PC-9 (cell line): ENCODE data around the gene EMP2. TPM values are rescaled to one million over a fixed set of nuclear protein-coding genes. Genes with fewer than 3 reads are reported as not detected.

ENCODE experiments used
- BruUV-seq: library from RNA; stranded (reverse); fragments of 400-500 nt; replicated peaks from 2 replicates; lab custom pipeline; 2021; lab: Mats Ljungman, UMichigan
- CTCF ChIA-PET: fragments of 300-600 bp; sonication (Branson Sonifier 250); formaldehyde crosslinking; loops from one replicate; lab custom pipeline; 2022; ENCODE audit warnings: antibody characterized with exemption; lab: Charles Lee
- POLR2A ChIA-PET: fragments of 300-600 bp; sonication (Branson Sonifier 250); formaldehyde crosslinking; loops from one replicate; lab custom pipeline; 2022; ENCODE audit warnings: antibody characterized with exemption; ENCODE audit not compliant: unreplicated experiment; lab: Charles Lee
- DNase-seq, 2 experiments: peaks; one replicate each; pipeline versions ENCODE4 v3.0.0 to v3.0.0-alpha.2; 2015 to 2022; ENCODE audit warnings: mixed read lengths in 1 of 2
- H2AFZ ChIP-seq: fragments of 200-600 bp; sonication (generic); 2 replicates; pipeline ENCODE4 v1.8.1; 2017; ENCODE audit warnings: antibody characterized with exemption
- H3F3A ChIP-seq: fragments of 200-600 bp; sonication (generic); 2 replicates; pipeline ENCODE4 v1.8.1; 2017; ENCODE audit warnings: antibody characterized with exemption, mild to moderate bottlenecking, low read depth; ENCODE audit not compliant: insufficient read depth
- H3K27ac ChIP-seq: fragments of 200-600 bp; sonication (generic); 2 replicates; pipeline ENCODE4 v1.6.1; 2016; ENCODE audit warnings: mixed run types
- H3K27me3 ChIP-seq: fragments of 200-600 bp; sonication (generic); 2 replicates; pipeline ENCODE4 v1.6.1; 2016; ENCODE audit warnings: low read depth, mixed run types; ENCODE audit not compliant: insufficient read depth
- H3K36me3 ChIP-seq: fragments of 200-600 bp; sonication (generic); 2 replicates; pipeline ENCODE4 v1.6.1; 2016; ENCODE audit warnings: low read depth, mixed run types
- H3K4me1 ChIP-seq: fragments of 200-600 bp; sonication (generic); replicated peaks from 2 replicates; pipeline ENCODE4 v1.6.1; 2016; ENCODE audit warnings: mixed run types; ENCODE audit not compliant: insufficient read depth
- H3K4me2 ChIP-seq: fragments of 200-600 bp; sonication (generic); 2 replicates; pipeline ENCODE4 v1.6.1; 2017; ENCODE audit warnings: mixed run types
- H3K4me3 ChIP-seq: fragments of 200-600 bp; sonication (generic); 2 replicates; pipeline ENCODE4 v1.6.1; 2016; ENCODE audit warnings: mixed run types
- H3K79me2 ChIP-seq: fragments of 200-600 bp; sonication (generic); 2 replicates; pipeline ENCODE4 v1.6.1; 2017; ENCODE audit warnings: low read depth, mixed run types
- H3K9me2 ChIP-seq: fragments of 200-600 bp; sonication (generic); 2 replicates; pipeline ENCODE4 v1.8.1; 2017; ENCODE audit warnings: mild to moderate bottlenecking; ENCODE audit not compliant: insufficient read depth
- H3K9me3 ChIP-seq: fragments of 200-600 bp; sonication (generic); 2 replicates; pipeline ENCODE4 v1.8.1; 2016; ENCODE audit warnings: low read depth; ENCODE audit not compliant: insufficient read depth
- H4K20me1 ChIP-seq: fragments of 200-600 bp; sonication (generic); 2 replicates; pipeline ENCODE4 v1.8.1; 2017; ENCODE audit not compliant: insufficient read depth
- CTCF ChIP-seq: fragments of 200-600 bp; sonication (generic); conservative IDR thresholded peaks from 2 replicates; pipeline ENCODE4 v1.6.1; 2017; ENCODE audit warnings: mixed run types, antibody characterized with exemption, mild to moderate bottlenecking, moderate library complexity
- EZH2 ChIP-seq: fragments of 200-600 bp; sonication (generic); IDR thresholded peaks from 2 replicates; pipeline ENCODE4 v1.8.0; 2017; ENCODE audit warnings: antibody characterized with exemption, low read depth
- intact Hi-C: fragments of 100-400 bp; cut with micrococcal nuclease; formaldehyde crosslinking; loops from one replicate; pipeline ENCODE4 v1.10.0; 2022; ENCODE audit not compliant: unreplicated experiment
- total RNA-seq: library from RNA; stranded (reverse); gene quantifications from 2 replicates; pipeline ENCODE4 v1.2.3, GENCODE V29; 2021

The EMP2 gene
- total RNA-seq, 1 experiment from 2014 or later = 137 TPM

- TF ChIP-seq CTCF (no peak), EZH2 (no peak)
- Histone ChIP-seq H2AFZ (no peak overlapping the region), H3K79me2 (no peaks in the 10 kb centered on the region), H3K4me1 (peaks cover 8% of the 10 kb centered on the region), H3K4me2 (no peak overlapping the region), H3K9me3 (no peaks in the 10 kb centered on the region), H3K27ac (no peak overlapping the region), H3K9me2 (no peaks in the 10 kb centered on the region), H4K20me1 (no peaks in the 10 kb centered on the region), H3K36me3 (no peaks in the 10 kb centered on the region), H3K27me3 (no peaks in the 10 kb centered on the region), H3K4me3 (no peak overlapping the region), H3F3A (no peaks in the 10 kb centered on the region; the same call in 1 of the 2 replicates)
- CTCF ChIA-PET = interaction anchor here (0.6 kb wide), 1 partner anchor 19 kb away, joined by 3 read pairs; no protein-coding TSS in a partner anchor
- BruUV-seq = no TSS peak
- POLR2A ChIA-PET = interaction anchor here (0.6 to 0.7 kb wide), 3 partner anchors 34 to 1449 kb away, joined by 3 to 7 read pairs (median 3); no protein-coding TSS in a partner anchor
- no peak for DNase-seq
- intact Hi-C loops = no loop called here
Observed at GRCh38 chr16:10610499-10611184, 30.2 kb upstream of the EMP2 start.

GRCh38 chr16:10609402-10609774, 29.0 kb upstream of the EMP2 start:
- H3K79me2 ChIP-seq = no peaks in the 10 kb centered on the region
- H3K27ac ChIP-seq = no peak overlapping the region
- no peak overlapping the region for H3K4me2 ChIP-seq
- H2AFZ ChIP-seq = no peak overlapping the region
- no TSS peak for BruUV-seq
- H3K36me3 ChIP-seq = no peaks in the 10 kb centered on the region
- no peaks in the 10 kb centered on the region for H3K9me3 ChIP-seq
- no peaks in the 10 kb centered on the region for H4K20me1 ChIP-seq
- ChIA-PET CTCF (interaction anchor here (0.6 to 0.8 kb wide), 2 partner anchors 16 to 1430 kb away, joined by 4 to 7 read pairs; no protein-coding TSS in a partner anchor), POLR2A (interaction anchor here (0.6 kb wide), 2 partner anchors 44 to 709 kb away, joined by 3 to 8 read pairs; no protein-coding TSS in a partner anchor)
- TF ChIP-seq EZH2 (no peak), CTCF (no peak)
- H3K4me1 ChIP-seq = peaks cover 6% of the 10 kb centered on the region
- DNase-seq = no peak
- H3F3A ChIP-seq = no peaks in the 10 kb centered on the region; the same call in 1 of the 2 replicates
- H3K27me3 ChIP-seq = no peaks in the 10 kb centered on the region
- intact Hi-C loops = no loop called here
- no peaks in the 10 kb centered on the region for H3K9me2 ChIP-seq
- H3K4me3 ChIP-seq = no peak overlapping the region

DNA sequence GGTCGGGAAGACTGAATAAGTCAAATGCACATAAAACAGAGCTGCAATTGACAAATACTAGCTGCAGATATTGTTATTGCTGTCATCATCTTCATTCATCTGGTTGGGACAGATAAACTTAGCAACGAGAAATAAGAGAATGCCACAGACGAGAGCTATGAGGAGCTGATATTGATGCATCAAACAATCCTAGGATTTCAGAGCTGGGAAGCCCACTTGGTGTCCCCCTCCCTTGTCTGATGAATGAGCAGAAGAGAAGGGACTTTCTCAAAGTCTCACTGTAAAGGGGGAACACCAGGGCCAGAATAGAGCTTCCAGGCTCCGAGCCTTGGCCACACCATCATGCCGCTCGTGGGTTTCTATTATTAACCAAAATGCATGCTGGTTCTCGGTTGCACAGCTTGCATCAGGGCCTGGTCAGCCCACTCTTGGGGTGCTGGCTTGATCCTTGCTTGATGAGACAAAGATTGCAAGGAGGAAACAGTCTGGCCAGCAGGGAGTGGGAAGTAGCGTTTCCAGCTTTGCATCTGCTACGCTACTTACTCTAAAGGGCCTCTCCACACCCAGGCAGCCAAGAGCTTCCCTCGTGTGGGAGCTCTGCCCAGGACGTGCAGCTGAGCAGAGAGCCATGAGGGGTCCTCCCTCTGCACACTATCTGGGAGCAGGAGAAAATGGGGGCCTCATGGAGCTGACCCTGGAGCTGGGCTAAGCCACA, 28.4 kb upstream of the EMP2 start:
- ChIA-PET POLR2A (interaction anchor here (0.6 kb wide), 2 partner anchors 44 to 710 kb away, joined by 3 to 8 read pairs; no protein-coding TSS in a partner anchor), CTCF (no interaction called here)
- no peak overlapping the region for H3K4me2 ChIP-seq

More for the DNA sequence above, 28.4 kb upstream of the EMP2 start:
- H3K4me3 ChIP-seq = no peak overlapping the region
- no peaks in the 10 kb centered on the region for H3K9me2 ChIP-seq
- TF ChIP-seq CTCF (no peak), EZH2 (no peak)
- no peak for DNase-seq
- peaks cover under 1% of the 10 kb centered on the region; the same call in 1 of the 2 replicates for H3K4me1 ChIP-seq
- H3K27me3 ChIP-seq = no peaks in the 10 kb centered on the region
- no peaks in the 10 kb centered on the region for H4K20me1 ChIP-seq
- H3K36me3 ChIP-seq = no peaks in the 10 kb centered on the region
- H3K79me2 ChIP-seq = no peaks in the 10 kb centered on the region
- intact Hi-C loops = no loop called here
- no TSS peak for BruUV-seq
- H3K9me3 ChIP-seq = no peaks in the 10 kb centered on the region
- no peaks in the 10 kb centered on the region; the same call in 1 of the 2 replicates for H3F3A ChIP-seq
- no peak overlapping the region for H2AFZ ChIP-seq
- no peak overlapping the region for H3K27ac ChIP-seq
